GM21381 (cell line): ENCODE data around the gene PTPRR.

Experiments
- ATAC-seq: cut with Tn5 transposase; IDR thresholded peaks from one replicate; pipeline ENCODE4 v1.9.1; 2021; ENCODE audit warnings: mild to moderate bottlenecking, moderate library complexity; ENCODE audit not compliant: unreplicated experiment

PTPRR gene

GRCh38 chr12:70920251-70920851 lies at the start of gene PTPRR:
TSS of gene PTPRR (minus strand) at chr12:70920738. CDS start at chr12:70920390, 348 bp downstream.
- ATAC-seq, result no peak

DNA sequence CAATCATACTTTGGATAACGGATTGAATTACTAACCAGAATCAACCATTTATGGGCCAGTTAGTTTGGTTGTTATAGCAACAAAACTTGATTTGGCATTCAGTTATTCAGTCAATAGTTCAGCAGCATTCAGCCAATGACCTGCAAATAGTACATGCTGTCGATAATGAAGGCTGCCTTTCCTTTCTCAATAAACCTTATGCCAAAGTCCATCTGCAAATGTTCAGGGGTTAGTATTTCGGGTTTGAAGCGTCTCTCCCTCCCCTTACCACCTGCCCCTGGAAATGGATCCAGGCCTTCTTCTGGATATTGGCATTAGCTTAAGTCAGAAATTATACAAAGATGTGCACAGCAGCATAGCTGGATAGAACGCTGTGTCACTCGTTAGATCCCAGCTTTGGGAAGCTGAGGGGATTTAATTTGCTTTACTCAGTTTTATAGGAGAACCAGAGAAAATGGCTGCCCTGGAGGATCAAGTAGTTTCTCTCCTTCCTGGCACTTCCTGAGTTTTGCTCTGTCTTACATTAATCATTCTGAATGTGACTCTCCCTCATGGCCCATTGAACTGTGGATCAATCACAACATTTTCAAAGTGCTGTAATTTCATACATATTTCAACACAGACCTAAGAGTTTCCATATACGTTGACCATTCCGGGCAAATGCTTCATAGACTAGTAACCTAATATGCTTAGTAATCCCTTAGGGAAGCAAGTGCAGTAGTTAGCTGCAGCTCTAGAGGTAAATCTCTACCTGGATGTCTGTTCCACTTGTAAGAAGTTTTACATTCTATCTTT lies 46.7 kb upstream of the PTPRR start:
- ATAC-seq, result no peak

- ATAC-seq, result no peak
Measured at GRCh38 chr12:70966046-70966445, 45.5 kb upstream of the PTPRR start.

GRCh38 chr12:70964867-70965510 lies 44.5 kb upstream of the PTPRR start:
- no peak for ATAC-seq

DNA sequence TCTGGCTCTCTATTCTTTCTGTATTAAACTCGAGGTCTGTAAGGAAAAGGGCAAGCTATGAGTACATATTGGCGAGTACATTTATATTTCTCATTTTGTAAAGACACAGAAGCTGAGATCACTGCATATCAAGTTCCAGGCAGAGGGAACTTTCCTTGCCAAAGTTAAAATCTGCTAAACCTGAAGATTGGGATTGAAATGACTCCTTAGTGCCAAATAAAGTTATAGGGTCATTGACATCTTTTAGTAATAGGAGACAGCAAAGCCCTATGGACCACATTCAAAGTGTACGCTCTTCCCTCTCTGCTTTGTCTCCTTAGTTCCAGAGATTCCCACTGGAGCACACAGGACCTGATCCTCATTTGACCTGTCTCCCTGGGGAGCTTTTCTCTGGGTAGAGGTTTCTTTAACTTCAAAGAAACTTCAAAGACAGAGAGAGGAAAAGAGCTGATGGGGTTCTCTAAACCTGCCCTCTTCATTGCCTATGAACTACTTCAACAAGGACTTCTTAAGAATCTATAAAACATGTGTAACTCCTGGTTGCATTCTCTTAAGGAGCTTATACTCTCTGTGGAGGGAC lies 42.6 kb upstream of the PTPRR start:
- no peak for ATAC-seq

GRCh38 chr12:70962226-70962794 lies 41.8 kb upstream of the PTPRR start:
- no peak for ATAC-seq

GRCh38 chr12:70960484-70960883 lies 39.9 kb upstream of the PTPRR start:
- ATAC-seq, result no peak

- ATAC-seq, result no peak
Measured at GRCh38 chr12:70955415-70955814, 34.9 kb upstream of the PTPRR start.

GRCh38 chr12:70950451-70950850 lies 29.9 kb upstream of the PTPRR start:
- no peak for ATAC-seq

- ATAC-seq, result no peak
Measured at GRCh38 chr12:70948976-70949336, 28.4 kb upstream of the PTPRR start.

GRCh38 chr12:70948236-70948975 lies 27.9 kb upstream of the PTPRR start:
- no peak for ATAC-seq

DNA sequence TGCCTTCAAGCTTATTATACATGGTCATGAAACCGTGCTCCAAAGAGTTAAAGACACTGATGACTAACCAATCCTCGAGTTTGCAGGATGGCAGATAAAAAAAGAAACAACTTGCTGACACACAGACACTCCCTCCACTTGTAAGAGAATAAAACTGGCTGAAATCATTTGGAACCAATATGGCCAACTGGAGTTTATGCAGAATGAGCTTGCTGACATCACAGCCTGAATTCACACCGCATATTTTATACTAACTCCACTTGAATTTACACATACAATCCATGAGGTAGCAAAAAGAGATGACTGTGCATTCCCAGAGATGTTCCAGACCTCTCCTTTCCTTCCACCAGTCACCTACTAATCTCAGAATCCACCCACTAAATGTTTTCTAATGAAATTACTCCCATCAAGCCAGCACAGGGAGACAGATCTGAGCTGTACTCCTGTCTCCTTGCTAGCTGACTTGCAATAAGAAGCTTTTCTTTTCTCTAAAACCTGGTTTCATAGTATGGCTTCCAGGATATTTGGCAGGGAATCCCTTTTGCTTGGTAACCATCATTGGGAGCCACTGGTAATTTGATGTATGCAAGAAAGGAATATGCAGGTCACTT lies 15.8 kb upstream of the PTPRR start:
- no peak for ATAC-seq

DNA sequence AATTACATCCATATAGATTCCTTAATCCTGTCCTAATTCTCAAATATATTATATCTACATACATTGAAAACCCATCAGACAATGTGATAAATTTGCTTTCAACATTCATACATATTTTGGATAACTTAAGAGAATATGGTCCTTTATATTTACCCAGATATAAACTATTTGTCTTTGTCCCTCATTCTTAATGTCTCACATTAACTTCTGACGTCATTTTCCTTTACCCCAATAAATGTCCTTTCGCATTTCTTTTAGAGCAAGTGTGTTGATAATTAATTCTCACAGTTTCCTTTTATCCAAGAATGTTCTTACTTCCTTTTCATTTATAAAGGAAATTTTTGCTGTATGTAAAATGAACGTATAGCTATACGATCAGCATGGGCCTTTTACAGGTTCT lies 12.6 kb upstream of the PTPRR start:
- no peak for ATAC-seq

DNA sequence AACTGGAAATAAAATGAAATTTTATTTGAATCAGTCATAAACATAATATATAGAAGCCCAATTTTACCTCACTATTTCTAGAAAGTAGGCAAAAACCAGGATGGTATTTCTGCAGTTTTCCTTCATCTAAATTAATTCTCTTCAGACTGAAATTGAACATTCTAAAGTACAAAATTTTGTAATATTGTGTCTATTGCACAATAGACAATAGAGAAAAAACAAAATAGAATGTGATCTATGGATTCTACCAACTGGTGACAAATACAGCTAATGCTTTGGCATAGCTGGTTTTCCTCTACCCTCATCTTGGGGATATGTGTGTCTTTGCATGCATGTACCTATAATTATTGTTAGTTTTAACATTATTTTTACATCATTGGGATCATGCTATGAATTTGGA lies 8.5 kb upstream of the PTPRR start:
- no peak for ATAC-seq

- no peak for ATAC-seq
Measured at GRCh38 chr12:70928071-70928470, 7.5 kb upstream of the PTPRR start.

DNA sequence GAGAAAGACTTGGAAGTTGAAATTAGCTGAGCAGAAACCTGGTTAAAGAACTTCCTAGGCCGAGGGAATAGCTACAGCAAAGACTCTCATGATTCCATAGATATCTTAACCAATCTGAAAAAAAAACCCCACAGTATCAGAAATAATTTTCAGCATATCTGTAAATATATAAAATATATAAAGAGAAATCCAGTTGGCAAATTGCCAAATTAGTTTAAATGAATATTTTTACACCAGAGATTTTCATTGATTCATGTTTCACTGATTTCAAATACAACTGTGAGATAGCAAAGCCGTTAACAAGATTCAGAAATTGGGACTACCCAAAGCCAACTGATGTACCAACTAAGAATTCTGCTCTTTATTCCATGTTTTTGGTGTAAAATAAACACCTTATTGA lies 6.8 kb upstream of the PTPRR start:
- ATAC-seq, result no peak

DNA sequence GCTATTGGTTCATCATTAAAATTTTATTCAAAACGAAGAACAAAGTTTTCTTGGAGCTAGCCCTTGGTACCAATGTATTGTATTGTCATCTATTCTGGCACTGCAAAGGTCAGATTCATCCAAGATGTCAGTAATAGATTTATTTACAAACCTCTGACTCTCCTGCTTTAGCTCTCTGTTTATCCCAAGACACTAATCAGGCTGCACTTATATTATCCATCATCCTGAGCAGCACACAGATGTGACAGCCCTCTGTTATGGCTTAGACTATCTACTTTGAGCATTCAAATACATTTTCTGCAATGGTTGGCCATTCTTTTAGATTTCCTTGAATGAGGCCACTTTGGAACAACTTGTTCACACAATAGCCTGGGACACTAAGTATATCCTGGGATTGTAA lies 5.0 kb upstream of the PTPRR start:
- ATAC-seq, result no peak

DNA sequence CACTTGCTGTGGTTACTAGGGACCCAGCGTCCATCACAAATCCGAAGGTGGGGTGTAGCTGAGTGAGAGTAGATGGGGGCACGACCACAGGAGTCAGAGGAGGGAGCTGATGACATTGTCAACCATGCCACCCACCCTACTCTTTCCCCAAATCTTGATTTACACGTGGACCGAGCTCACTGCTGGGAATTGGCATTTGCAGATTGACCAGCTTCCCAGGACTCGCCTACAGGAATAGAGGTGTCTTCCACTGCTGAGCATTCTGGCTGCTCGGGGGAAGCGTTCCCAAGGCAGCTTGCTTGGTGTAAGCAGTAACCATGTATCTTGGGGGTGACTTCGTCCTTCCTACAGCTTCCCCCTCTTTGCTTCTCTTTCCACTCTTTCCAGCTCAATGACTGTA lies 353 bp upstream of the PTPRR start:
- no peak for ATAC-seq

GRCh38 chr12:70919597-70920035 lies 922 bp downstream of the PTPRR start:
- ATAC-seq, result no peak

- ATAC-seq, result no peak
Measured at GRCh38 chr12:70919176-70919575, 1.4 kb downstream of the PTPRR start.
